Ishikawa (cell line): ENCODE results near the gene MAFF.

ENCODE experiments used
- CEBPB ChIP-seq: IDR thresholded peaks from 2 replicates; pipeline ENCODE4 v1.6.1; 2012
- CREB1 ChIP-seq: IDR thresholded peaks from 2 replicates; pipeline ENCODE4 v1.6.1; 2012; ENCODE audit warnings: low read depth
- EGR1 ChIP-seq: IDR thresholded peaks from 2 replicates; pipeline ENCODE4 v1.6.1; 2012
- EP300 ChIP-seq: IDR thresholded peaks from 2 replicates; pipeline ENCODE4 v1.6.1; 2012; ENCODE audit warnings: borderline replicate concordance
- FOXM1 ChIP-seq: IDR thresholded peaks from 2 replicates; pipeline ENCODE4 v1.6.1; 2012; ENCODE audit warnings: low read depth, borderline replicate concordance
- MAX ChIP-seq: IDR thresholded peaks from 2 replicates; pipeline ENCODE4 v1.6.1; 2012
- NFIC ChIP-seq: IDR thresholded peaks from 2 replicates; pipeline ENCODE4 v1.6.1; 2012
- RAD21 ChIP-seq: IDR thresholded peaks from 2 replicates; pipeline ENCODE4 v1.6.1; 2012; ENCODE audit warnings: low read depth
- REST ChIP-seq: IDR thresholded peaks from 2 replicates; pipeline ENCODE4 v1.6.1; 2012; ENCODE audit warnings: low read depth, mild to moderate bottlenecking
- TAF1 ChIP-seq: IDR thresholded peaks from 2 replicates; pipeline ENCODE4 v1.6.1; 2012; ENCODE audit warnings: low read depth, mild to moderate bottlenecking
- TCF12 ChIP-seq: IDR thresholded peaks from 2 replicates; pipeline ENCODE4 v1.6.1; 2012; ENCODE audit warnings: low read depth
- TEAD4 ChIP-seq: IDR thresholded peaks from 2 replicates; pipeline ENCODE4 v1.6.1; 2012
- USF1 ChIP-seq: IDR thresholded peaks from 2 replicates; pipeline ENCODE4 v1.6.1; 2012
- YY1 ChIP-seq: IDR thresholded peaks from 2 replicates; pipeline ENCODE4 v1.6.1; 2012; ENCODE audit warnings: low read depth
- ZBTB7A ChIP-seq: IDR thresholded peaks from 2 replicates; pipeline ENCODE4 v1.6.1; 2012; ENCODE audit warnings: low read depth

Gene MAFF

GRCh38 chr22:38172832-38173640 lies 28.8 kb upstream of the MAFF start:
- no peak for TF ChIP-seq MAX
- TF ChIP-seq RAD21, result no peak
- TF ChIP-seq CEBPB, result peak; percentile 69
- no peak for TF ChIP-seq YY1
- no peak for TF ChIP-seq TEAD4

GRCh38 chr22:38173641-38173906 lies 28.2 kb upstream of the MAFF start:
- TF ChIP-seq EP300 (no peak), TAF1 (no peak), FOXM1 (no peak), TCF12 (no peak), MAX (no peak), CEBPB (no peak), TEAD4 (no peak), YY1 (no peak), USF1 (no peak), NFIC (no peak), REST (no peak), ZBTB7A (no peak), RAD21 (no peak), CREB1 (no peak), EGR1 (no peak)

- TF ChIP-seq TEAD4 (no peak), ZBTB7A (no peak), CEBPB (no peak), RAD21 (no peak), EP300 (no peak), TCF12 (no peak), TAF1 (no peak), EGR1 (no peak), USF1 (no peak), MAX (no peak), NFIC (no peak), REST (no peak), YY1 (no peak), FOXM1 (no peak), CREB1 (no peak)
Measured at GRCh38 chr22:38174626-38175025, 27.2 kb upstream of the MAFF start.

- TF ChIP-seq EGR1 (no peak), USF1 (no peak), TCF12 (no peak), MAX (no peak), NFIC (no peak), ZBTB7A (no peak), TAF1 (no peak), EP300 (no peak), RAD21 (no peak), FOXM1 (no peak), TEAD4 (no peak)
Measured at GRCh38 chr22:38175206-38176118, 26.3 kb upstream of the MAFF start.
